Measurements from ENCODE around the gene OR52A5.

OR52A5 gene

DNA sequence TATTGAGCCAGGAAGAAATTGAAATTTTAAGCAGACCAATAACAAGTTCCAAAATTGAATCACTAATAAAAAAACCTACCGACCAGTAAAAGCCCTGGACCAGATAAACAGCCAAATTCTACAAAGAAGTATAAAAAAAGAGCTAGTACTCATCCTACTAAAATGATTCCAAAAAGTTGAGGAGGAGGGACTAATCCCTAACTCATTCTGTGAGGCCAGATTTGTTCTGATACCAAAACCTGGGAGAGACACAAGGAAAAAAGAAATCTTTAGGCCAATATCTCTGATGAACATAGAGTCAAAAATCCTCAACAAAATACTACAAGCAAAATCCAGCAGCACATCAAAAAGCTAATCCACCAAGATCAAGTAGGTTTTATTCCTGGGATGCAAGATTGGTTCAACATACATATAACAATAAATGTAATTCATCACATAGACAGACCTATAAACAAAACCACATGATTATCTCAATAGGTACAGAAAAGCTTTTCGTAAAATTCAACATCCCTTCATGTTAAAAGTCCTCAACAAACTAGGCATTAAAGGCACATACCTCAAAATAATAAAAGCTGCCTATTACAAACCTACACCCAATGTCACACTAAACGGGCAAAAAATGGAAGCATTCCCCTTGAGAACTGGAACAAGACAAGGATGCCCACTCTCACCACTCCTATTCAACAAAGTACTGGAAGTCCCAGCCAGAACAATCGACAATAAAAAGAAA lies 13.1 kb downstream of the OR52A5 start:
- H3K27ac ChIP-seq = no peak overlapping the region
- TF ChIP-seq, protein P1, sequence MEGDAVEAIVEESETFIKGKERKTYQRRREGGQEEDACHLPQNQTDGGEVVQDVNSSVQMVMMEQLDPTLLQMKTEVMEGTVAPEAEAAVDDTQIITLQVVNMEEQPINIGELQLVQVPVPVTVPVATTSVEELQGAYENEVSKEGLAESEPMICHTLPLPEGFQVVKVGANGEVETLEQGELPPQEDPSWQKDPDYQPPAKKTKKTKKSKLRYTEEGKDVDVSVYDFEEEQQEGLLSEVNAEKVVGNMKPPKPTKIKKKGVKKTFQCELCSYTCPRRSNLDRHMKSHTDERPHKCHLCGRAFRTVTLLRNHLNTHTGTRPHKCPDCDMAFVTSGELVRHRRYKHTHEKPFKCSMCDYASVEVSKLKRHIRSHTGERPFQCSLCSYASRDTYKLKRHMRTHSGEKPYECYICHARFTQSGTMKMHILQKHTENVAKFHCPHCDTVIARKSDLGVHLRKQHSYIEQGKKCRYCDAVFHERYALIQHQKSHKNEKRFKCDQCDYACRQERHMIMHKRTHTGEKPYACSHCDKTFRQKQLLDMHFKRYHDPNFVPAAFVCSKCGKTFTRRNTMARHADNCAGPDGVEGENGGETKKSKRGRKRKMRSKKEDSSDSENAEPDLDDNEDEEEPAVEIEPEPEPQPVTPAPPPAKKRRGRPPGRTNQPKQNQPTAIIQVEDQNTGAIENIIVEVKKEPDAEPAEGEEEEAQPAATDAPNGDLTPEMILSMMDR (conservative IDR thresholded peaks at IDR 0.05) = no peak
- no peak for TF ChIP-seq ZFX (IDR thresholded peaks at IDR 0.05)

DNA sequence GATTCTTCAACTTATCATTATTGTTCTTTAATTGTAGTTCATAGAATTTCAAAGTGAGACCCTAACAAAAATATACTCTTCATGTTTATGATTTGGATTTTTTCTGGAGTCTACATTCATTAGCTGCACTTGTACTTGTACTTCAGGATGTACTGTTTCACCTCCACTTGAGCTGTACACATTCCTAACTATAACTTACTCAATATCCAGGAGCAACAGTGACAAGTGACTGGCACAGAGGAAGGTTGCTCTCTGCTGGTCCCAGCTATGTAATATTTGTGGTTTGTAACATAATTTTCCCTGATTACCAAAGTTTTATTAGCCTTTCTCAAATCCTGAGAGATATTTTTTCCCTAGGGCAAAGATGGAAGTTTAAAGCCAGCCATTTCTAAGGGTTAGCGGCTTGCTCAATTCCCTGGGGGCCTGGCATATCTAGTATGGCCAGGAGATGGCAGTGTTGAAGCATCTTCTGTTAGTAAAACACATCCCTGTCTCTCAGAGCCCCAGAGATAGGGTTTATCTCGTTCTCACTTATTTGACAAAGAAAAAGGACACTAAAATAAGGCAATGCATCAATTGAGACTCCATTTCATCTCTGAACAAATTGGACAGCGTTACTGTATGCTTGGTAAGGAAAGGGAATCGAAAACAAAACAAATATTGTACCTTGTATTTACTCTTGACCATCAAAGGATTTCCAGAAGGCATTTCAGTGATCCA lies 14.2 kb downstream of the OR52A5 start:
- TF ChIP-seq, protein P1 (conservative IDR thresholded peaks at IDR 0.05) = peak; percentile 89
- TF ChIP-seq ZFX (IDR thresholded peaks at IDR 0.05) = no peak
- H3K27ac ChIP-seq = no peak overlapping the region

DNA sequence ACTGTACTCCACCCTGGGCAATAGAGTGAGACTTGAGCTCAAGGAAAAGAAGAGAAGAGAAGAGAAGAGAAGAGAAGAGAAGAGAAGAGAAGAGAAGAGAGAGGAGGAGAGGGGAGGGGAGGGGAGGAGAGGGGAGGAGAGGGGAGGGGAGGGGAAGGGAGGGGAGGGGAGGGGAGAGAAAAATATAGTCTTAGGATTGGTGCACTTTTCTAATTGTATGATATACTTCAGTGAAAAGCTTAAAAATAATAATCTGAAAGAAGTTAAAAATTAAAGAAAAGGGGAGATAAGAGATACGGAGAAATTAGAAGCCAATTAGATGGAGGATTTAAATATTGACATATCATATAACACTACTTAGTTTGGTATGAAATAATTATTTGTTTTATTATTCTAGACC lies 19.3 kb downstream of the OR52A5 start:
- no peak for TF ChIP-seq ZFX (IDR thresholded peaks at IDR 0.05)
- TF ChIP-seq, protein P1 (conservative IDR thresholded peaks at IDR 0.05) = no peak
- no peak overlapping the region for H3K27ac ChIP-seq

DNA sequence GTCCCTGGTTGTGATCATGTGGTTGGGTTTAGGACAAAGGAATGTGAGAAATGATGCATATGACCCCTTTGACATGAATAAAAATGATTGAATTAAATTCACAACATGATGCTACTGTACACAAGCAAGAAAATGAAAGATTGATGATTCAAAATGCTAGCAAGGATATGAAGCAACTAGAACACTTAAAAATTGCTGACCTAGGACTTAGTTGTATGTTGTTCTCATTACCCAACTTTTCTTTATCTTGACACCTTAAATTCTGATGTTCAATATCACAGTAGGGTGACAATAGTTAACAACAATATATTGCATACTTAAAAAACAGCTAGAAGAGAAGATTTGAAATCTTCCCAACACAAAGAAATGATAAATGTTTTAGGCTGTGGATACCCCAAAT lies 20.6 kb downstream of the OR52A5 start:
- TF ChIP-seq ZFX (IDR thresholded peaks at IDR 0.05) = no peak
- TF ChIP-seq, protein P1 (conservative IDR thresholded peaks at IDR 0.05) = no peak
- no peak overlapping the region for H3K27ac ChIP-seq

DNA sequence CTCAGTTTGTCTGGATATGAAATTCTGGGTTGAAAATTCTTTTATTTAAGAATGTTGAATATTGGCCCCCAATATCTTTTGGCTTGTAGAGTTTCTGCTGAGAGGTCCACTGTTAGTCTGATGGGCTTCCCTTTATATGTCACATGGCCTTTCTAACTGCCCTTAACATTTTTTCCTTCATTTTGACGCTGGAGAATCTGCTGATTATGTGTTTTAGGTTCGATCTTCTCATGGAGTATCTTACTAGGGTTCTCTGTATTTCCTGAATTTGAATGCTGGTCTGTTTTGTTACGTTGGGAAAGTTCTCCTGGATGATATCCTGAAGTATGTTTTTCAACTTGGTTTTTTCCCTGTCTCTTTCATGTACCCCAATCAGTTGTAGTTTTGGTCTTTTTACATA lies 22.8 kb downstream of the OR52A5 start:
- no peak overlapping the region for H3K27ac ChIP-seq
- TF ChIP-seq, protein P1 (conservative IDR thresholded peaks at IDR 0.05) = no peak
- no peak for TF ChIP-seq ZFX (IDR thresholded peaks at IDR 0.05)

DNA sequence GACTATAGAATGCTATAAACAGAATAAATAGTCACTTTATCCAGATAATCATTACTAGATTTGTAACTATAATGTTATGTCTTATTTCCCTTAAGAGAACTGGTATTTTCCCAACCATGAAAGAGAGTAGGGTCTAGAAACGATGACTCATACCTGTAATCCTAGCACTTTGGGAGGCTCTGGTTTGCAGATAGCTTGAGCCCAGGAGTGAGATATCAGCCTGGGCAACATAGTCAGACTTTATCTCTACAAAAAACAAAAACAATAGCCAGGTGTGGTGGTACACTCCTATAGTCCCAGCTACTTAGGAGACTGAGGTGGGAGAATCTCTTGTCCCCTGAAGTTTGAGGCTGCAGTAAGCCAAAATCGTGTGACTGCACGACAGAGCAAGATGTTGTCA lies 30.9 kb downstream of the OR52A5 start:
- no peak overlapping the region for H3K27ac ChIP-seq
- TF ChIP-seq ZFX (IDR thresholded peaks at IDR 0.05) = no peak
- TF ChIP-seq, protein P1 (conservative IDR thresholded peaks at IDR 0.05) = no peak

DNA sequence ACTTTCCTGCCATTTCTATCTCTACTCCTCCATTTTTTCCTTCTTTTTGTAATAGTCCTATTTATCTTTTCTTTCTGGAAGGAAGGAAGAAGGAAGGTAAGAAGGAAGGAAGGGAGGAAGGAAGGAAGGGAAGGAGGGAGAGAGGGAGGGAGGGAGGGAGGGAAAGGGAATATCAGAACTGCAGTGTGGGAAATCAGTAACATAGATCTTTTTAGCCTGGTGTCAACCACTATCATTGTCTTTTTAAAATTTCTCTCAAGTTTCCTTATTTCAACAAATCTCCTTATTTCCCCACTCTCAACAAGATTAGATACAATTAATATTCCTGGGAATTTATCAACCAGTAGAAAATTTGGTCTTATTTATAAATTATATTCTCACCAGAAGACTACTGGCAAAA lies 35.1 kb downstream of the OR52A5 start:
- no peak overlapping the region for H3K27ac ChIP-seq
- TF ChIP-seq ZFX (IDR thresholded peaks at IDR 0.05) = no peak
- TF ChIP-seq, protein P1 (conservative IDR thresholded peaks at IDR 0.05) = no peak
